GM19468 (cell line): ENCODE results near the gene SIRPD.
"Not testable (repeated sequence)": the region's sequence is repeated elsewhere in the genome, so short reads cannot be mapped to it uniquely, and the experiment has no call there.

Source experiments
- ATAC-seq: cut with Tn5 transposase; IDR thresholded peaks from one replicate; pipeline ENCODE4 v1.9.1; 2021; ENCODE audit warnings: mild to moderate bottlenecking, moderate library complexity, moderate number of reproducible peaks; ENCODE audit not compliant: unreplicated experiment; ENCODE audit errors: extremely low read depth

The SIRPD gene

GRCh38 chr20:1557605-1558004 lies at the start of gene SIRPD:
Gene SIRPD (minus strand): TSS chr20:1557705. CDS start chr20:1557653, 52 bp downstream.
- ATAC-seq, result no peak

- no peak for ATAC-seq
Measured at GRCh38 chr20:1600736-1601135, 43.2 kb upstream of the SIRPD start.

GRCh38 chr20:1595333-1595732 lies 37.8 kb upstream of the SIRPD start:
- no peak for ATAC-seq

GRCh38 chr20:1588533-1589460 lies 31.3 kb upstream of the SIRPD start:
- ATAC-seq, result no peak

- no peak for ATAC-seq
Measured at GRCh38 chr20:1587781-1588532, 30.5 kb upstream of the SIRPD start.

- no peak for ATAC-seq
Measured at GRCh38 chr20:1579488-1579887, 22.0 kb upstream of the SIRPD start.

- no peak for ATAC-seq
Measured at GRCh38 chr20:1577906-1578305, 20.4 kb upstream of the SIRPD start.

GRCh38 chr20:1577313-1577712 lies 19.8 kb upstream of the SIRPD start:
- ATAC-seq, result not testable (repeated sequence)

- no peak for ATAC-seq
Measured at GRCh38 chr20:1576641-1577040, 19.1 kb upstream of the SIRPD start.

GRCh38 chr20:1576003-1576402 lies 18.5 kb upstream of the SIRPD start:
- not testable (repeated sequence) for ATAC-seq

GRCh38 chr20:1571583-1571982 lies 14.1 kb upstream of the SIRPD start:
- ATAC-seq, result not testable (repeated sequence)

- ATAC-seq, result no peak
Measured at GRCh38 chr20:1569415-1569881, 11.9 kb upstream of the SIRPD start.

- no peak for ATAC-seq
Measured at GRCh38 chr20:1568163-1568490, 10.6 kb upstream of the SIRPD start.

- no peak for ATAC-seq
Measured at GRCh38 chr20:1567392-1568162, 10.1 kb upstream of the SIRPD start.

- no peak for ATAC-seq
Measured at GRCh38 chr20:1566701-1567100, 9.2 kb upstream of the SIRPD start.

- ATAC-seq, result no peak
Measured at GRCh38 chr20:1565461-1565860, 8.0 kb upstream of the SIRPD start.

GRCh38 chr20:1563598-1563997 lies 6.1 kb upstream of the SIRPD start:
- no peak for ATAC-seq

- ATAC-seq, result no peak
Measured at GRCh38 chr20:1562622-1563021, 5.1 kb upstream of the SIRPD start.

- no peak for ATAC-seq
Measured at GRCh38 chr20:1561350-1561749, 3.8 kb upstream of the SIRPD start.

- no peak for ATAC-seq
Measured at GRCh38 chr20:1555952-1556351, 1.6 kb downstream of the SIRPD start.
